PC-9 (cell line): ENCODE measurements around the gene CST4. TPM values are rescaled to one million over a fixed set of nuclear protein-coding genes. Genes with fewer than 3 reads are reported as not detected.

ENCODE experiments used
- BruUV-seq: library from RNA; stranded (reverse); fragments of 400-500 nt; replicated peaks from 2 replicates; lab custom pipeline; 2021; lab: Mats Ljungman, UMichigan
- CTCF ChIA-PET: fragments of 300-600 bp; sonication (Branson Sonifier 250); formaldehyde crosslinking; loops from one replicate; lab custom pipeline; 2022; ENCODE audit warnings: antibody characterized with exemption; lab: Charles Lee
- POLR2A ChIA-PET: fragments of 300-600 bp; sonication (Branson Sonifier 250); formaldehyde crosslinking; loops from one replicate; lab custom pipeline; 2022; ENCODE audit warnings: antibody characterized with exemption; ENCODE audit not compliant: unreplicated experiment; lab: Charles Lee
- DNase-seq, 2 experiments: peaks; one replicate each; pipeline versions ENCODE4 v3.0.0 to v3.0.0-alpha.2; 2015 to 2022; ENCODE audit warnings: mixed read lengths in 1 of 2
- H2AFZ ChIP-seq: fragments of 200-600 bp; sonication (generic); 2 replicates; pipeline ENCODE4 v1.8.1; 2017; ENCODE audit warnings: antibody characterized with exemption
- H3F3A ChIP-seq: fragments of 200-600 bp; sonication (generic); 2 replicates; pipeline ENCODE4 v1.8.1; 2017; ENCODE audit warnings: antibody characterized with exemption, mild to moderate bottlenecking, low read depth; ENCODE audit not compliant: insufficient read depth
- H3K27ac ChIP-seq: fragments of 200-600 bp; sonication (generic); 2 replicates; pipeline ENCODE4 v1.6.1; 2016; ENCODE audit warnings: mixed run types
- H3K27me3 ChIP-seq: fragments of 200-600 bp; sonication (generic); 2 replicates; pipeline ENCODE4 v1.6.1; 2016; ENCODE audit warnings: low read depth, mixed run types; ENCODE audit not compliant: insufficient read depth
- H3K36me3 ChIP-seq: fragments of 200-600 bp; sonication (generic); 2 replicates; pipeline ENCODE4 v1.6.1; 2016; ENCODE audit warnings: low read depth, mixed run types
- H3K4me1 ChIP-seq: fragments of 200-600 bp; sonication (generic); replicated peaks from 2 replicates; pipeline ENCODE4 v1.6.1; 2016; ENCODE audit warnings: mixed run types; ENCODE audit not compliant: insufficient read depth
- H3K4me2 ChIP-seq: fragments of 200-600 bp; sonication (generic); 2 replicates; pipeline ENCODE4 v1.6.1; 2017; ENCODE audit warnings: mixed run types
- H3K4me3 ChIP-seq: fragments of 200-600 bp; sonication (generic); 2 replicates; pipeline ENCODE4 v1.6.1; 2016; ENCODE audit warnings: mixed run types
- H3K79me2 ChIP-seq: fragments of 200-600 bp; sonication (generic); 2 replicates; pipeline ENCODE4 v1.6.1; 2017; ENCODE audit warnings: low read depth, mixed run types
- H3K9me2 ChIP-seq: fragments of 200-600 bp; sonication (generic); 2 replicates; pipeline ENCODE4 v1.8.1; 2017; ENCODE audit warnings: mild to moderate bottlenecking; ENCODE audit not compliant: insufficient read depth
- H3K9me3 ChIP-seq: fragments of 200-600 bp; sonication (generic); 2 replicates; pipeline ENCODE4 v1.8.1; 2016; ENCODE audit warnings: low read depth; ENCODE audit not compliant: insufficient read depth
- H4K20me1 ChIP-seq: fragments of 200-600 bp; sonication (generic); 2 replicates; pipeline ENCODE4 v1.8.1; 2017; ENCODE audit not compliant: insufficient read depth
- CTCF ChIP-seq: fragments of 200-600 bp; sonication (generic); conservative IDR thresholded peaks from 2 replicates; pipeline ENCODE4 v1.6.1; 2017; ENCODE audit warnings: mixed run types, antibody characterized with exemption, mild to moderate bottlenecking, moderate library complexity
- EZH2 ChIP-seq: fragments of 200-600 bp; sonication (generic); IDR thresholded peaks from 2 replicates; pipeline ENCODE4 v1.8.0; 2017; ENCODE audit warnings: antibody characterized with exemption, low read depth
- intact Hi-C: fragments of 100-400 bp; cut with micrococcal nuclease; formaldehyde crosslinking; loops from one replicate; pipeline ENCODE4 v1.10.0; 2022; ENCODE audit not compliant: unreplicated experiment
- total RNA-seq: library from RNA; stranded (reverse); gene quantifications from 2 replicates; pipeline ENCODE4 v1.2.3, GENCODE V29; 2021

Gene CST4
- total RNA-seq, 1 experiment from 2014 or later, result not detected

GRCh38 chr20:23649242-23649641 lies 39.6 kb downstream of the CST4 start:
- ChIA-PET CTCF (no interaction called here), POLR2A (no interaction called here)
- DNase-seq, result no peak
- H3K4me1 ChIP-seq, result peaks cover 12% of the 10 kb centered on the region
- no peak overlapping the region for H3K27ac ChIP-seq
- H3K4me2 ChIP-seq, result no peak overlapping the region
- TF ChIP-seq CTCF (no peak), EZH2 (no peak)
- H3K9me2 ChIP-seq, result no peaks in the 10 kb centered on the region
- no peaks in the 10 kb centered on the region for H3K27me3 ChIP-seq
- peaks cover 9% of the 10 kb centered on the region; the same call in 1 of the 2 replicates for H3F3A ChIP-seq
- intact Hi-C loops, result loop anchor here (10.0 kb wide), 1 partner anchor 446 kb away; no protein-coding TSS in a partner anchor
- H3K9me3 ChIP-seq, result no peaks in the 10 kb centered on the region
- no TSS peak for BruUV-seq
- no peaks in the 10 kb centered on the region for H3K36me3 ChIP-seq
- H4K20me1 ChIP-seq, result no peaks in the 10 kb centered on the region
- H3K4me3 ChIP-seq, result no peak overlapping the region
- H3K79me2 ChIP-seq, result no peaks in the 10 kb centered on the region
- no peak overlapping the region for H2AFZ ChIP-seq

DNA sequence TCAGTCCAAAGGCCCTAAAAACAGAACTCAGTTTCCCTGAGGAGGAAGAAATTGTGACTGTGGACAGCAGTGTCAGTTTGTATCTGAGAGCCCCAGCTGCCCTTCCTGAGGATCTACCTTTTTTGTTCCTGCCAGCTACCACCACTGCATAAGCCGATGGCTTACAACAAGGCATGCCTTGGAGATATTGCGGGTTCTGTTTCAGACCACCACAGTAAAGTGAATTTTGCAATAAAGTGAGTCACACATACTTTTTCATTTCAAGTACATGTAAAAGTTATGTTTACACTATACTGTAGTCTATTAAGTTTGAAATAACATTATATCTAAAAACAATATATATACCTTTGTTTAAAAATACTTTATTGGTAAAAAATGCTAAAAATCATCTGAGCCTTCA lies 41.5 kb downstream of the CST4 start:
- H3K27me3 ChIP-seq, result no peaks in the 10 kb centered on the region
- TF ChIP-seq CTCF, result no peak
- no peak for TF ChIP-seq EZH2

DNA sequence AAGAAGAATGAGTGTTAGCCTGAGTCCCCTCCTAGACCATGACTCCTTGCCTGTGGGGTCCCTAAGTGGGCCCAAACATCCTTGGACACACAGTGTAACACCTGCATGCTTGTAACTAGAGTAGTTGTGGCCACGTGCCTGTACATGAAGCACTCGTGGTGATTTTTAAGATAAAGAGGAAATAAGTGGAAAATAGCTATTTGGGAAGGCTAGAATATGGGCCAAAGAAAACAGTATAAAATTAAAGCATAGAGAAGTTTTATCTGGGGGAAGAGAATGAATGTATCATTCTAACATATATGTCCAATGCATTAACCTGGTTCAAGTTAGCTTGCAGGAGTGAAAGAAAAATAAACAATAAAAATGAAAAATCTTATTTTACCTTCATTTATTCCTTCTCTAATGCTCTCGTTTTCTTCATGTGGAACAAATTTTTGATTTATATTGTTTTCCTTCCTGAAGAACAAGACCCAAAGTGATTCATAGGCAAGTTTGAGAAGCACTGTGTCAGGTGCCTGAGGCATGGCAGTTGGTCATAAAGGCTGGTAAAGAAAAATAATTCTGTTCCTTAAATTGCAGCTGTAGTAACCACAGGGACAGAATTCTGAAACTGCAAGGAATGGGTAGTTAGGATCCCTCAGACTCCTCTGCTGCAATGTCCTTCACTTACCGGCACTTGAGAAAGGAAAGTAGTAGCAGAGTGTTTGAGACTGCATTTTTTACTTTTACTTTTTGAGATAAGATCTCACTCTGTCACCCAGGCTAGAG lies 42.5 kb downstream of the CST4 start:
- Histone ChIP-seq H3K4me2 (peak overlapping the region; percentile 28), H3K79me2 (no peaks in the 10 kb centered on the region), H3K9me2 (no peaks in the 10 kb centered on the region), H3K4me1 (peaks cover 36% of the 10 kb centered on the region), H3F3A (peaks cover 35% of the 10 kb centered on the region), H3K4me3 (no peak overlapping the region), H2AFZ (no peak overlapping the region), H3K27ac (peak overlapping the region; percentile 37; the same call in 1 of the 2 replicates), H3K9me3 (no peaks in the 10 kb centered on the region), H4K20me1 (no peaks in the 10 kb centered on the region), H3K27me3 (no peaks in the 10 kb centered on the region), H3K36me3 (no peaks in the 10 kb centered on the region)
- no peak for TF ChIP-seq EZH2
- TF ChIP-seq CTCF, result no peak
- BruUV-seq, result no TSS peak
- intact Hi-C loops, result loop anchor here (10.0 kb wide), 1 partner anchor 449 kb away; no protein-coding TSS in a partner anchor
- peak in 1 of 2 experiments; percentile 89 for DNase-seq
- ChIA-PET CTCF (no interaction called here), POLR2A (no interaction called here)

More for the DNA sequence above, 41.5 kb downstream of the CST4 start:
- ChIA-PET CTCF (no interaction called here), POLR2A (no interaction called here)
- intact Hi-C loops, result loop anchor here (10.0 kb wide), 1 partner anchor 447 kb away; no protein-coding TSS in a partner anchor
- Histone ChIP-seq H3K9me2 (no peaks in the 10 kb centered on the region), H2AFZ (no peak overlapping the region), H3K9me3 (no peaks in the 10 kb centered on the region), H3F3A (peaks cover 25% of the 10 kb centered on the region; the same call in 1 of the 2 replicates), H4K20me1 (no peaks in the 10 kb centered on the region), H3K27ac (no peak overlapping the region), H3K4me1 (peaks cover 26% of the 10 kb centered on the region), H3K4me2 (no peak overlapping the region), H3K36me3 (no peaks in the 10 kb centered on the region), H3K79me2 (no peaks in the 10 kb centered on the region), H3K4me3 (no peak overlapping the region)
- BruUV-seq, result no TSS peak
- no peak for DNase-seq
